H1 (cell line): ENCODE measurements around the gene RANBP9. TPM values are rescaled to one million over a fixed set of nuclear protein-coding genes. Genes with fewer than 3 reads are reported as not detected.

Experiments used
- ATF2 ChIP-seq: IDR thresholded peaks from 2 replicates; pipeline ENCODE4 v1.6.1; 2012; ENCODE audit warnings: low read length, inconsistent platforms
- ATF3 ChIP-seq: IDR thresholded peaks from 2 replicates; pipeline ENCODE4 v1.6.1; 2011; ENCODE audit warnings: low read depth, mild to moderate bottlenecking, low read length; ENCODE audit not compliant: insufficient read depth
- BACH1 ChIP-seq: IDR thresholded peaks from 2 replicates; pipeline ENCODE4 v1.6.1; 2012; ENCODE audit warnings: low read length, improper control_type of control experiment
- CHD7 ChIP-seq: fragments of 300-600 bp; sonication (generic); IDR thresholded peaks from 2 replicates; pipeline ENCODE4 v1.7.1; 2012; ENCODE audit warnings: low read length, moderate library complexity, mild to moderate bottlenecking, inconsistent platforms; ENCODE audit not compliant: insufficient replicate concordance
- CREB1 ChIP-seq: IDR thresholded peaks from 2 replicates; pipeline ENCODE4 v1.6.1; 2012; ENCODE audit warnings: inconsistent platforms
- HDAC2 ChIP-seq, 2 experiments: fragments of 300-600 bp in 1 of 2; sonication (generic) in 1 of 2; IDR thresholded peaks; 2 replicates each; pipeline ENCODE4 v1.6.1; 2011 to 2012; ENCODE audit warnings: low read depth in 2 of 2, low read length in 2 of 2, mild to moderate bottlenecking in 2 of 2, moderate library complexity in 2 of 2, borderline replicate concordance in 1 of 2, inconsistent platforms in 1 of 2
- MAX ChIP-seq: IDR thresholded peaks from 2 replicates; pipeline ENCODE4 v1.6.1; 2012; ENCODE audit warnings: inconsistent platforms
- POLR2AphosphoS5 ChIP-seq: IDR thresholded peaks from 2 replicates; pipeline ENCODE4 v1.6.1; 2011; ENCODE audit warnings: low read depth, low read length
- SIRT6 ChIP-seq: IDR thresholded peaks from one replicate; pipeline ENCODE4 v1.7.1; 2012; ENCODE audit warnings: low read length, inconsistent platforms
- SRF ChIP-seq: IDR thresholded peaks from 2 replicates; pipeline ENCODE4 v1.6.1; 2011; ENCODE audit warnings: mild to moderate bottlenecking, low read depth, low read length, moderate library complexity
- polyA plus RNA-seq, 7 experiments: library from polyadenylated mRNA; depleted of rRNA in 3 of 7; stranded (reverse) in 5 of 7; unstranded in 2 of 7; fragments of >200 nt in 5 of 7; fragments of 200-250 nt in 2 of 7; gene quantifications; 1 replicate in 5 of 7; 2 replicates in 1 of 7; 4 replicates in 1 of 7; pipeline versions ENCODE4 v1.2.1 to v1.2.3, GENCODE V29; 2011 to 2013; ENCODE audit warnings: missing spikeins in 2 of 7, mixed read lengths in 2 of 7
- total RNA-seq: library from RNA; stranded (reverse); fragmentation: NEBNext Ultra II Directional; extraction: Animal tissue kit (Norgen Biotek cat#: 25700); gene quantifications from 2 replicates; pipeline ENCODE4 v1.2.1, GENCODE V29; 2021

RANBP9 gene
- total and polyA plus RNA-seq, 2 of the 8 experiments (the other 6 are each of a cell fraction or from before 2014, with no cell fraction given), result 13.0 to 36.7 TPM

- no peak for TF ChIP-seq CHD7
- no peak for TF ChIP-seq CREB1
- no peak for TF ChIP-seq HDAC2 (IDR thresholded peaks at IDR 0.05; ENCODE audit: borderline replicate concordance in 1 of 2, low read depth in 2 of 2, low read length in 2 of 2)
- no peak for TF ChIP-seq ATF3
- no peak for TF ChIP-seq SRF
- no peak for TF ChIP-seq POLR2AphosphoS5
- no peak for TF ChIP-seq SIRT6
- TF ChIP-seq MAX, result no peak
- no peak for TF ChIP-seq ATF2
- TF ChIP-seq BACH1, result no peak
These were observed 47.6 kb downstream of the RANBP9 start (continued) for GRCh38 chr6:13663986-13664385.
